Loucy (cell line): ENCODE results near the gene ADRB2.

Experiments
- H2AFZ ChIP-seq: fragments of 200-600 bp; sonication (generic); 2 replicates; pipeline ENCODE4 v1.6.0; 2016; ENCODE audit warnings: antibody characterized with exemption, mild to moderate bottlenecking, low read length, moderate library complexity
- H3F3A ChIP-seq: fragments of 200-600 bp; 2 replicates; pipeline ENCODE4 v1.6.0; 2016; ENCODE audit warnings: antibody characterized with exemption, low read depth, mild to moderate bottlenecking
- H3K27me3 ChIP-seq: fragments of 200-600 bp; sonication (generic); 2 replicates; pipeline ENCODE4 v1.6.1; 2014; ENCODE audit warnings: low read length, mild to moderate bottlenecking; ENCODE audit not compliant: insufficient read depth, poor library complexity, severe bottlenecking
- H3K36me3 ChIP-seq: fragments of 200-600 bp; sonication (generic); 2 replicates; pipeline ENCODE4 v1.6.1; 2016; ENCODE audit warnings: low read length; ENCODE audit not compliant: insufficient read depth
- H3K4me1 ChIP-seq: fragments of 200-600 bp; sonication (generic); 2 replicates; pipeline ENCODE4 v1.5.1; 2014; ENCODE audit warnings: low read length, mild to moderate bottlenecking; ENCODE audit not compliant: insufficient read depth, poor library complexity, severe bottlenecking
- H3K4me2 ChIP-seq: fragments of 200-600 bp; sonication (generic); 2 replicates; pipeline ENCODE4 v1.6.0; 2014; ENCODE audit warnings: antibody characterized with exemption, low read length, low read depth, mild to moderate bottlenecking; ENCODE audit not compliant: poor library complexity, severe bottlenecking
- H3K4me3 ChIP-seq: fragments of 200-600 bp; sonication (generic); 2 replicates; pipeline ENCODE4 v1.5.1; 2014; ENCODE audit warnings: low read length, mild to moderate bottlenecking, mixed read lengths; ENCODE audit not compliant: poor library complexity, severe bottlenecking
- H3K79me2 ChIP-seq: fragments of 200-600 bp; sonication (generic); 2 replicates; pipeline ENCODE4 v1.6.1; 2014; ENCODE audit warnings: low read length; ENCODE audit not compliant: insufficient read depth
- H3K9ac ChIP-seq: fragments of 200-600 bp; sonication (generic); 2 replicates; pipeline ENCODE4 v1.6.0; 2014; ENCODE audit warnings: mild to moderate bottlenecking, low read depth, low read length, moderate library complexity; ENCODE audit not compliant: poor library complexity, severe bottlenecking
- H3K9me2 ChIP-seq: fragments of 200-600 bp; sonication (generic); replicated peaks from 2 replicates; pipeline ENCODE4 v1.6.1; 2016; ENCODE audit warnings: low read depth, low read length, mixed read lengths
- H3K9me3 ChIP-seq: fragments of 200-600 bp; sonication (generic); 2 replicates; pipeline ENCODE4 v1.6.1; 2014; ENCODE audit warnings: mild to moderate bottlenecking, antibody characterized with exemption, low read length, low read depth; ENCODE audit not compliant: insufficient read depth
- H4K20me1 ChIP-seq: fragments of 200-600 bp; sonication (generic); 2 replicates; pipeline ENCODE4 v1.6.0; 2014; ENCODE audit warnings: antibody characterized with exemption, low read length, mild to moderate bottlenecking; ENCODE audit not compliant: insufficient read depth, poor library complexity, severe bottlenecking
- EZH2phosphoT487 ChIP-seq: fragments of 200-600 bp; IDR thresholded peaks from 2 replicates; pipeline ENCODE4 v1.6.1; 2018; ENCODE audit warnings: antibody characterized with exemption, mild to moderate bottlenecking, moderate library complexity, borderline replicate concordance
- TF ChIP-seq, protein P1 (sequence below): fragments of 200-600 bp; sonication (generic); conservative IDR thresholded peaks from 2 replicates; pipeline ENCODE4 v1.5.1; 2014; ENCODE audit warnings: mild to moderate bottlenecking, antibody characterized with exemption, low read length

The ADRB2 gene

DNA sequence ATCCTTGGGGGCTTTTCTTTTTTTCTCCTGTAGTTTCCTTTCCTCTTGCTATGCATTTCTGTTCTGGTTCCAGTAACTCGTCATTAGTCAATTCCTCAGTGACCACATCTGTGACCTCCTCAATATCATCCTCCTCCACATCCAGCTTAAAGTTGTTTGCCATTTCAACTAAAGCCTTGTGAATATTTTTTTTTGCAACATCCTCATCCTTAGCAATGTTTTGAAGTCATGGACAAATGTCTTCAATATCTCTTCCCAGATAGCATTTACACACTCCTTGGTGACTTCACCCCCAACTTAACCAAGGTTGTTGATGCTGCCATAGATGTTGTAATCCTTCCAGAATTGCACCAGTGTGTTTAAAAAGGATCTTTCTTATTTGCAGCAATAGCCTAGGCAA is 14.7 kb upstream of the ADRB2 start:
- no peak overlapping the region for H3K4me2 ChIP-seq
- H3F3A ChIP-seq = no peaks in the 10 kb centered on the region; the same call in 1 of the 2 replicates
- H3K4me3 ChIP-seq = no peak overlapping the region
- no peaks in the 10 kb centered on the region for H3K79me2 ChIP-seq
- H3K27me3 ChIP-seq = no peaks in the 10 kb centered on the region
- peak overlapping the region; percentile 63; the same call in 1 of the 2 replicates for H2AFZ ChIP-seq
- H3K36me3 ChIP-seq = no peaks in the 10 kb centered on the region
- no peak overlapping the region for H3K9ac ChIP-seq
- H4K20me1 ChIP-seq = no peaks in the 10 kb centered on the region
- no peaks in the 10 kb centered on the region for H3K9me2 ChIP-seq
- TF ChIP-seq, protein P1, sequence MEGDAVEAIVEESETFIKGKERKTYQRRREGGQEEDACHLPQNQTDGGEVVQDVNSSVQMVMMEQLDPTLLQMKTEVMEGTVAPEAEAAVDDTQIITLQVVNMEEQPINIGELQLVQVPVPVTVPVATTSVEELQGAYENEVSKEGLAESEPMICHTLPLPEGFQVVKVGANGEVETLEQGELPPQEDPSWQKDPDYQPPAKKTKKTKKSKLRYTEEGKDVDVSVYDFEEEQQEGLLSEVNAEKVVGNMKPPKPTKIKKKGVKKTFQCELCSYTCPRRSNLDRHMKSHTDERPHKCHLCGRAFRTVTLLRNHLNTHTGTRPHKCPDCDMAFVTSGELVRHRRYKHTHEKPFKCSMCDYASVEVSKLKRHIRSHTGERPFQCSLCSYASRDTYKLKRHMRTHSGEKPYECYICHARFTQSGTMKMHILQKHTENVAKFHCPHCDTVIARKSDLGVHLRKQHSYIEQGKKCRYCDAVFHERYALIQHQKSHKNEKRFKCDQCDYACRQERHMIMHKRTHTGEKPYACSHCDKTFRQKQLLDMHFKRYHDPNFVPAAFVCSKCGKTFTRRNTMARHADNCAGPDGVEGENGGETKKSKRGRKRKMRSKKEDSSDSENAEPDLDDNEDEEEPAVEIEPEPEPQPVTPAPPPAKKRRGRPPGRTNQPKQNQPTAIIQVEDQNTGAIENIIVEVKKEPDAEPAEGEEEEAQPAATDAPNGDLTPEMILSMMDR = no peak
- no peak for TF ChIP-seq EZH2phosphoT487
- no peaks in the 10 kb centered on the region for H3K9me3 ChIP-seq
- H3K4me1 ChIP-seq = peaks cover 50% of the 10 kb centered on the region

- peaks cover 29% of the 10 kb centered on the region for H3K4me1 ChIP-seq
- no peaks in the 10 kb centered on the region for H3K79me2 ChIP-seq
- H2AFZ ChIP-seq = no peak overlapping the region
- no peak overlapping the region for H3K4me3 ChIP-seq
- no peak overlapping the region for H3K9ac ChIP-seq
- H3F3A ChIP-seq = no peaks in the 10 kb centered on the region
- no peaks in the 10 kb centered on the region for H3K9me2 ChIP-seq
- no peaks in the 10 kb centered on the region for H3K9me3 ChIP-seq
- H3K27me3 ChIP-seq = no peaks in the 10 kb centered on the region
- no peaks in the 10 kb centered on the region for H3K36me3 ChIP-seq
- TF ChIP-seq, protein P1 = no peak
- no peak for TF ChIP-seq EZH2phosphoT487
- no peaks in the 10 kb centered on the region for H4K20me1 ChIP-seq
- no peak overlapping the region for H3K4me2 ChIP-seq
These were observed 11.3 kb upstream of the ADRB2 start for GRCh38 chr5:148815086-148815485.

GRCh38 chr5:148815578-148815977 is 10.8 kb upstream of the ADRB2 start:
- Histone ChIP-seq H3K9ac (no peak overlapping the region), H2AFZ (no peak overlapping the region), H4K20me1 (no peaks in the 10 kb centered on the region), H3K9me2 (no peaks in the 10 kb centered on the region), H3F3A (no peaks in the 10 kb centered on the region), H3K36me3 (no peaks in the 10 kb centered on the region), H3K79me2 (no peaks in the 10 kb centered on the region), H3K4me3 (no peak overlapping the region), H3K9me3 (no peaks in the 10 kb centered on the region), H3K4me1 (peaks cover 24% of the 10 kb centered on the region), H3K27me3 (no peaks in the 10 kb centered on the region), H3K4me2 (no peak overlapping the region)
- TF ChIP-seq, protein P1 = no peak
- no peak for TF ChIP-seq EZH2phosphoT487
